Endodermal cell (in vitro differentiated cells): ENCODE measurements around the gene DPEP2NB. TPM values are rescaled to one million over a fixed set of nuclear protein-coding genes. Genes with fewer than 3 reads are reported as not detected.

Experiments
- DNase-seq: peaks from one replicate; pipeline ENCODE4 v3.0.0-alpha.2; 2017
- H3K27ac ChIP-seq: 2 replicates; pipeline ENCODE4 v1.5.1; 2013; ENCODE audit warnings: mild to moderate bottlenecking, low read depth, low read length, moderate library complexity
- H3K27me3 ChIP-seq: 2 replicates; pipeline ENCODE4 v1.6.1; 2013; ENCODE audit warnings: mild to moderate bottlenecking, low read length, moderate library complexity; ENCODE audit not compliant: insufficient read depth, control insufficient read depth, poor library complexity, severe bottlenecking
- H3K36me3 ChIP-seq: 2 replicates; pipeline ENCODE4 v1.7.0; 2013; ENCODE audit warnings: mild to moderate bottlenecking, low read length, moderate library complexity; ENCODE audit not compliant: control insufficient read depth, insufficient read depth
- H3K4me1 ChIP-seq: one replicate; pipeline ENCODE4 v1.7.0; 2013; ENCODE audit warnings: low read length; ENCODE audit not compliant: control insufficient read depth, insufficient read depth
- H3K4me3 ChIP-seq: 2 replicates; pipeline ENCODE4 v1.5.1; 2013; ENCODE audit warnings: mild to moderate bottlenecking, low read length, moderate library complexity
- H3K9ac ChIP-seq: 2 replicates; pipeline ENCODE4 v1.6.1; 2013; ENCODE audit warnings: mild to moderate bottlenecking, low read length, moderate library complexity; ENCODE audit not compliant: poor library complexity, severe bottlenecking; ENCODE audit errors: extremely low read depth
- H3K9me3 ChIP-seq: 2 replicates; pipeline ENCODE4 v1.6.1; 2013; ENCODE audit warnings: mild to moderate bottlenecking, low read length, moderate library complexity; ENCODE audit not compliant: control insufficient read depth
- H3K27ac Mint-ChIP-seq: 2 replicates; pipeline ENCODE4 v1.8.0; 2020; ENCODE audit warnings: mixed read lengths
- H3K27me3 Mint-ChIP-seq: 2 replicates; pipeline ENCODE4 v1.8.0; 2021; ENCODE audit warnings: mild to moderate bottlenecking, mixed read lengths; ENCODE audit not compliant: insufficient read depth
- H3K36me3 Mint-ChIP-seq: 2 replicates; pipeline ENCODE4 v1.8.0; 2020; ENCODE audit warnings: low read depth, mixed read lengths
- H3K4me1 Mint-ChIP-seq: 2 replicates; pipeline ENCODE4 v1.8.0; 2020; ENCODE audit warnings: mixed read lengths
- H3K4me3 Mint-ChIP-seq: 2 replicates; pipeline ENCODE4 v1.8.0; 2020; ENCODE audit warnings: mild to moderate bottlenecking, moderate library complexity, mixed read lengths
- H3K9me3 Mint-ChIP-seq: 2 replicates; pipeline ENCODE4 v1.8.0; 2020; ENCODE audit warnings: mild to moderate bottlenecking, mixed read lengths
- WGBS, 2 experiments: methylation state at CpG; one replicate each; pipeline versions ENCODE4 v1.1.5 to v1.1.7; 2013; ENCODE audit warnings: missing lambda C conversion rate in 2 of 2, mixed read lengths in 1 of 2; ENCODE audit not compliant: insufficient coverage in 1 of 2, insufficient read length in 1 of 2; 5-methylcytosine and 5-hydroxymethylcytosine counted together
- total RNA-seq, 2 donors: library from RNA; stranded (reverse); fragmentation: NEBNext Ultra II Directional in 1 of 2; extraction: Animal tissue kit (Norgen Biotek cat#: 25700) in 1 of 2; gene quantifications; 2 replicates in 1 of 2; 3 replicates in 1 of 2; pipeline ENCODE4 v1.2.1, GENCODE V29; 2021
- TF ChIP-seq, protein P1 (sequence below): fragments of 200-600 bp; sonication (generic); conservative IDR thresholded peaks from 2 replicates; pipeline ENCODE4 v1.5.0; 2021; ENCODE audit warnings: antibody characterized with exemption, mild to moderate bottlenecking

DPEP2NB gene
- total RNA-seq, 2 donors from 2014 or later = not detected

DNA sequence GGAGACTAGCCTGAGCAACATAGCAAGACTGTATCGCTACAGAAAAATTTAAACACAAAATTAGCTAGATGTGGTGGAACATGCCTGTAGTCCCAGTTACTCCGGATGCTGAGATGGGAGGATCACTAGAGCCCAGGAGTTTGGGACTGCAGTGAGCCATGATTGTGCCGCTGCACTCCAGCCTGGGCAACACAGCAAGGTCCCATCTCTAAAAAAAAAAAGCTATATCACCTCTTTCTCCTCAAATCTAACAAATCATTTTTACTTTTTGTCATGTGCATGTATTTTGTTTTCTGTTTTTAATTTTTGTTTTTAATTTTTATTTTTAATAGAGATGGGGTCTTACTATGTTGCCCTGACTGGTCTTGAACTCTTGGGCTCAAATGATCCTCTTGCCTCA, 13.3 kb upstream of the DPEP2NB start:
- no peaks in the 10 kb centered on the region for H3K4me1 ChIP-seq
- no peak overlapping the region for H3K4me3 Mint-ChIP-seq
- no peaks in the 10 kb centered on the region for H3K27me3 ChIP-seq
- H3K4me1 Mint-ChIP-seq = no peaks in the 10 kb centered on the region
- no peaks in the 10 kb centered on the region for H3K9me3 Mint-ChIP-seq
- H3K36me3 Mint-ChIP-seq = peaks cover 34% of the 10 kb centered on the region
- no peaks in the 10 kb centered on the region for H3K9me3 ChIP-seq
- no peak overlapping the region for H3K27ac Mint-ChIP-seq
- no peak overlapping the region for H3K9ac ChIP-seq
- 96 to 100% methylated on average over 2 to 3 of the region's 3 CpGs for WGBS, 2 experiments
- H3K27ac ChIP-seq = no peak overlapping the region
- H3K36me3 ChIP-seq = peaks cover 27% of the 10 kb centered on the region
- DNase-seq = no peak
- TF ChIP-seq, protein P1, sequence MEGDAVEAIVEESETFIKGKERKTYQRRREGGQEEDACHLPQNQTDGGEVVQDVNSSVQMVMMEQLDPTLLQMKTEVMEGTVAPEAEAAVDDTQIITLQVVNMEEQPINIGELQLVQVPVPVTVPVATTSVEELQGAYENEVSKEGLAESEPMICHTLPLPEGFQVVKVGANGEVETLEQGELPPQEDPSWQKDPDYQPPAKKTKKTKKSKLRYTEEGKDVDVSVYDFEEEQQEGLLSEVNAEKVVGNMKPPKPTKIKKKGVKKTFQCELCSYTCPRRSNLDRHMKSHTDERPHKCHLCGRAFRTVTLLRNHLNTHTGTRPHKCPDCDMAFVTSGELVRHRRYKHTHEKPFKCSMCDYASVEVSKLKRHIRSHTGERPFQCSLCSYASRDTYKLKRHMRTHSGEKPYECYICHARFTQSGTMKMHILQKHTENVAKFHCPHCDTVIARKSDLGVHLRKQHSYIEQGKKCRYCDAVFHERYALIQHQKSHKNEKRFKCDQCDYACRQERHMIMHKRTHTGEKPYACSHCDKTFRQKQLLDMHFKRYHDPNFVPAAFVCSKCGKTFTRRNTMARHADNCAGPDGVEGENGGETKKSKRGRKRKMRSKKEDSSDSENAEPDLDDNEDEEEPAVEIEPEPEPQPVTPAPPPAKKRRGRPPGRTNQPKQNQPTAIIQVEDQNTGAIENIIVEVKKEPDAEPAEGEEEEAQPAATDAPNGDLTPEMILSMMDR = no peak
- H3K27me3 Mint-ChIP-seq = no peaks in the 10 kb centered on the region
- no peak overlapping the region for H3K4me3 ChIP-seq

DNA sequence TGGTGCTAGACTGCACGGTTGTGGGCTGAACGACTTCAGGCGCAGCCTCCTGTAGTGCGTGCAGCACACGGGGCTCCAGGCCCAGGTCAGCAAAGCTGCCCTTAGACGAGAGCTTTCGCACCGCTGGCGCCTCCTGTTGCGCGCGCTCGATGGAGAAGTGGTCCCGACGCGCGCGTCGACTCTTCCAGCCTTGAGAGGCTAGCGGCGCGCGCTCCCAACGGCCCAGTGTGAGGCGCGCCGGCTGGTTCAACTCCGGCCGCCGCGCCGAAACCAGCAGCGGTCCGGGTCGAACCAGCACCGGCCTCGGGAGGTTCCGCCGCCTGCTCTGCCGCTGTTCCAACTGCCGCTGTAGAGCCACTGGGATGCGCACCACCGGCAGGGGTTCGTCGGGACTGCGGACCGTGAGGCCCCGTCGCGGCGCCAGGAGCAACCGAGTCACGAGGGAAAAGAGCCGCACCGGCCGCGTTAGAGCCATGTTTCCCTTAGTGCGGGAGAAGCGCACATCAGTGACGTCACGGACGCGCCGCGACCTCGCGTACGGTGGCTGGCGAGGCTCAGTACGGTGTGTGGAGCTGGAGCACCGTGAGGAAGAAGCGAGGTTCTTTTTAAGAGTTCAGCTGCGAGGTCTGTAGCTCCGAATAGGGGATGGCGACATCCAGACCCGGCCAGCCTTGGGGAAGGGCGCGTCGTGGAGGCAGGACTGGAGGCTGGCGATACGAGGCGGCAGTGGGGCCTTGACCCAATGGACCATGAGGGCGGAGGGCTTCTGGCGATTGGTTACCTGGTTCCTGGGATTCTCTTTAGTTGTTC, 7.2 kb upstream of the DPEP2NB start, which contains the start of the genes DDX28 and DUS2:
TSS of gene DDX28 (minus strand) at position 505 of the 810 bp plus-strand sequence. CDS start at position 475, 30 bp downstream.
TSS of gene DUS2 (plus strand) at position 557 of the 810 bp plus-strand sequence. CDS start 14,740 bp downstream, outside the sequence.
- peak; percentile 97 for DNase-seq
- peaks cover 36% of the 10 kb centered on the region for H3K36me3 ChIP-seq
- TF ChIP-seq, protein P1 = no peak
- peak within 1 kb of the TSS; percentile 73 for H3K9ac ChIP-seq
- no peaks in the 10 kb centered on the region for H3K27me3 ChIP-seq
- 0% methylated on average over 64 to 84 of the region's 84 CpGs for WGBS, 2 experiments
- peaks cover 8% of the 10 kb centered on the region for H3K4me1 ChIP-seq
- no peaks in the 10 kb centered on the region for H3K9me3 ChIP-seq
- H3K4me1 Mint-ChIP-seq = peaks cover 16% of the 10 kb centered on the region
- peaks cover 26% of the 10 kb centered on the region for H3K36me3 Mint-ChIP-seq
- H3K27me3 Mint-ChIP-seq = no peaks in the 10 kb centered on the region
- peak within 1 kb of the TSS; percentile 96 for H3K27ac Mint-ChIP-seq
- peak within 1 kb of the TSS; percentile 86 for H3K4me3 Mint-ChIP-seq
- peak within 1 kb of the TSS; percentile 68 for H3K27ac ChIP-seq
- H3K4me3 ChIP-seq = peak within 1 kb of the TSS; percentile 99
- H3K9me3 Mint-ChIP-seq = no peaks in the 10 kb centered on the region

DNA sequence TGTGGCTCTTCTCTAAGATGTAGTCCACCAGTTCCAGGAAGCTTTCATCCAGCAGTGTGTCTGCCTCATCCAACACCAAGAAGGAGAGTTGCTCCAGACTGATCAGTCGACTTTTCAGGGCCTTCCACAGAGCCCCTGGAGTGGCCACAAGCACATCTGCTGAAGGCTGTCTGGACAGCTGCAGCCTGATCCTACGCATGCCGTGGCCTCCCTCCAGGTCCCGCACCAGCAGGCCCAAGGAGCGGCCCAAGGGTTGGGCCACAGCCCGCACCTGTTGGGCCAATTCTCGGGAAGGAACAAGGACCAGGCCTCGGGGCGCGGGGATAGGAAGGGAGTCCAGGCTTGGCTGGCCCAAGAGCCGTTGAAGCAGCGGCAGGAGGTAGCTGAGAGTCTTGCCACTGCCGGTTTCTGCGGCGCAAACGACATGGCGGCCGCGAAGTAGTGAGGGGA, 6.6 kb upstream of the DPEP2NB start:
- H3K27me3 ChIP-seq = no peaks in the 10 kb centered on the region
- peak overlapping the region; percentile 96 for H3K27ac Mint-ChIP-seq

More for the DNA sequence above, 6.6 kb upstream of the DPEP2NB start:
- peaks cover 8% of the 10 kb centered on the region for H3K4me1 ChIP-seq
- no peaks in the 10 kb centered on the region for H3K9me3 ChIP-seq
- Mint-ChIP-seq H3K4me3 (peak overlapping the region; percentile 86), H3K4me1 (peaks cover 16% of the 10 kb centered on the region), H3K9me3 (no peaks in the 10 kb centered on the region), H3K27me3 (no peaks in the 10 kb centered on the region), H3K36me3 (peaks cover 20% of the 10 kb centered on the region)
- no peak for DNase-seq
- H3K4me3 ChIP-seq = peak overlapping the region; percentile 99
- 21% methylated on average over 19 of the region's 19 CpGs; no CpG with 5 or more reads in 1 of the 2 experiments for WGBS, 2 experiments
- TF ChIP-seq, protein P1 = no peak
- H3K9ac ChIP-seq = peak overlapping the region; percentile 73
- peaks cover 30% of the 10 kb centered on the region for H3K36me3 ChIP-seq
- H3K27ac ChIP-seq = no peak overlapping the region
